Activated B cell treated with CpG ODN at 0.5 μM for 24 hours (primary cell): ENCODE measurements around the gene PI4K2A. TPM values are rescaled to one million over a fixed set of nuclear protein-coding genes. Genes with fewer than 3 reads are reported as not detected.

Experiments
- ATAC-seq: fragments of 200-7000 bp; cut with Tn5 transposase; one replicate; pipeline ENCODE4 v1.10.0; 2021; ENCODE audit warnings: low read depth, mild to moderate bottlenecking, moderate library complexity
- CTCF ChIA-PET: fragments of 350-600 bp; sonication (Branson Sonifier 250); formaldehyde crosslinking; loops from one replicate; lab custom pipeline; 2021; ENCODE audit warnings: antibody characterized with exemption; lab: Charles Lee
- POLR2A ChIA-PET: fragments of 350-600 bp; sonication (Branson Sonifier 250); formaldehyde crosslinking; loops from one replicate; lab custom pipeline; 2021; ENCODE audit warnings: antibody characterized with exemption; lab: Charles Lee
- DNase-seq: peaks from one replicate; pipeline ENCODE4 v3.0.0; 2022
- H3K27ac Mint-ChIP-seq: one replicate; pipeline ENCODE4 v1.8.0; 2020; ENCODE audit warnings: mixed read lengths
- H3K27me3 Mint-ChIP-seq: one replicate; pipeline ENCODE4 v1.8.0; 2021; ENCODE audit warnings: mixed read lengths
- H3K36me3 Mint-ChIP-seq: one replicate; pipeline ENCODE4 v1.8.0; 2021; ENCODE audit warnings: low read depth, mixed read lengths
- H3K4me1 Mint-ChIP-seq: one replicate; pipeline ENCODE4 v1.8.0; 2021; ENCODE audit warnings: mixed read lengths
- H3K4me3 Mint-ChIP-seq: one replicate; pipeline ENCODE4 v1.8.0; 2020; ENCODE audit warnings: mild to moderate bottlenecking, mixed read lengths
- H3K9me3 Mint-ChIP-seq: one replicate; pipeline ENCODE4 v1.8.0; 2020; ENCODE audit warnings: mixed read lengths
- intact Hi-C: fragments of 100-400 bp; cut with micrococcal nuclease; formaldehyde crosslinking; loops from one replicate; pipeline ENCODE4 v1.15.1; 2024
- total RNA-seq: library from RNA; stranded (reverse); gene quantifications from 2 replicates; pipeline ENCODE4 v1.2.3, GENCODE V29; 2022
- TF ChIP-seq, protein P1 (sequence below): fragments of 200-600 bp; IDR thresholded peaks from one replicate; pipeline ENCODE4 v1.8.0; 2022; ENCODE audit warnings: antibody characterized with exemption, mild to moderate bottlenecking

PI4K2A gene
- total RNA-seq, 1 donor from 2014 or later: 15.0 TPM

- H3K9me3 Mint-ChIP-seq: no peaks in the 10 kb centered on the region
- TF ChIP-seq, protein P1, sequence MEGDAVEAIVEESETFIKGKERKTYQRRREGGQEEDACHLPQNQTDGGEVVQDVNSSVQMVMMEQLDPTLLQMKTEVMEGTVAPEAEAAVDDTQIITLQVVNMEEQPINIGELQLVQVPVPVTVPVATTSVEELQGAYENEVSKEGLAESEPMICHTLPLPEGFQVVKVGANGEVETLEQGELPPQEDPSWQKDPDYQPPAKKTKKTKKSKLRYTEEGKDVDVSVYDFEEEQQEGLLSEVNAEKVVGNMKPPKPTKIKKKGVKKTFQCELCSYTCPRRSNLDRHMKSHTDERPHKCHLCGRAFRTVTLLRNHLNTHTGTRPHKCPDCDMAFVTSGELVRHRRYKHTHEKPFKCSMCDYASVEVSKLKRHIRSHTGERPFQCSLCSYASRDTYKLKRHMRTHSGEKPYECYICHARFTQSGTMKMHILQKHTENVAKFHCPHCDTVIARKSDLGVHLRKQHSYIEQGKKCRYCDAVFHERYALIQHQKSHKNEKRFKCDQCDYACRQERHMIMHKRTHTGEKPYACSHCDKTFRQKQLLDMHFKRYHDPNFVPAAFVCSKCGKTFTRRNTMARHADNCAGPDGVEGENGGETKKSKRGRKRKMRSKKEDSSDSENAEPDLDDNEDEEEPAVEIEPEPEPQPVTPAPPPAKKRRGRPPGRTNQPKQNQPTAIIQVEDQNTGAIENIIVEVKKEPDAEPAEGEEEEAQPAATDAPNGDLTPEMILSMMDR: no peak
- peaks cover 69% of the 10 kb centered on the region for H3K36me3 Mint-ChIP-seq
- no peak for DNase-seq
- no peaks in the 10 kb centered on the region for H3K4me1 Mint-ChIP-seq
- CTCF ChIA-PET: no interaction called here
- POLR2A ChIA-PET: interaction anchor here (0.7 kb wide), 1 partner anchor 791 kb away, joined by 6 read pairs; no protein-coding TSS in a partner anchor
- H3K27me3 Mint-ChIP-seq: no peaks in the 10 kb centered on the region
- H3K4me3 Mint-ChIP-seq: no peak overlapping the region
- no peak overlapping the region for H3K27ac Mint-ChIP-seq
- no peak for ATAC-seq
- intact Hi-C loops: no loop called here
These were observed 19.1 kb downstream of the PI4K2A start for GRCh38 chr10:97659589-97659988.

DNA sequence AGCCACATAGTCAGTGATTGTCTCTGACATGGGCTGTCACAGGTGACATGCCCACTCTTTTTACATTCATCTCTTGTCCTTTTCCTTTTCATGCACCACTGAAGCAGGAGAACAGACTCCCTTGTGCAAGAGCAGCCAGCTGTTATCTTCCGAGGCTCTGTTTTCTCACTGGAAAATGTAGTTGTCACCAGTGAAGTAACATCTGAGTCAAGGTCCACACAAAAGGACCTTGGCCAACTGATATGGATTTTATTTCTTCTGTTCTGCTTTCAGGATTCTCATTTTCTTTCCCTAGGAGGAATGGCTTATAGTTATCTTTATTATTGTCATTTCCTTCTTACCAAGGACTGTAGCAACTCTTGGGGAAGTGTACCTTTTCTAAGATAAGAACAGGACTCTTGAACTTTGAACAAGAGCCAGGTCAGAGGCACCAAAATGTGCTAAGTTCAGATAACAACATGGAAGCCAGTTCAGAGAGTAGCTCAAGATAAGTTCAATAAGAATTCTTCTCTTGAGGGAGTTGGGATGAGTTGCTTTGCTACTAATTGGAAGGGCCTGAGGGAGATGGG lies 23.9 kb downstream of the PI4K2A start:
- ChIA-PET CTCF (no interaction called here), POLR2A (no interaction called here)
- DNase-seq (no peak), ATAC-seq (no peak)
- H3K27ac Mint-ChIP-seq: no peak overlapping the region
- H3K9me3 Mint-ChIP-seq: no peaks in the 10 kb centered on the region
- TF ChIP-seq, protein P1: no peak
- intact Hi-C loops: no loop called here
- H3K4me3 Mint-ChIP-seq: no peak overlapping the region
- no peaks in the 10 kb centered on the region for H3K27me3 Mint-ChIP-seq
- no peaks in the 10 kb centered on the region for H3K4me1 Mint-ChIP-seq
- H3K36me3 Mint-ChIP-seq: peaks cover 63% of the 10 kb centered on the region

GRCh38 chr10:97666992-97667391 lies 26.5 kb downstream of the PI4K2A start:
- TF ChIP-seq, protein P1: no peak
- H3K9me3 Mint-ChIP-seq: no peaks in the 10 kb centered on the region
- peaks cover 72% of the 10 kb centered on the region for H3K36me3 Mint-ChIP-seq
- ATAC-seq (no peak), DNase-seq (no peak)
- H3K27ac Mint-ChIP-seq: no peak overlapping the region
- CTCF ChIA-PET: interaction anchor here (1.0 kb wide), 1 partner anchor 10 kb away, joined by 3 read pairs; no protein-coding TSS in a partner anchor
- POLR2A ChIA-PET: no interaction called here
- no peaks in the 10 kb centered on the region for H3K27me3 Mint-ChIP-seq
- no peaks in the 10 kb centered on the region for H3K4me1 Mint-ChIP-seq
- no peak overlapping the region for H3K4me3 Mint-ChIP-seq
- intact Hi-C loops: no loop called here

GRCh38 chr10:97667463-97667862 lies 27.0 kb downstream of the PI4K2A start:
- CTCF ChIA-PET: no interaction called here
- no peak overlapping the region for H3K27ac Mint-ChIP-seq
- intact Hi-C loops: no loop called here
- TF ChIP-seq, protein P1: no peak
- H3K27me3 Mint-ChIP-seq: no peaks in the 10 kb centered on the region
- DNase-seq: no peak
- no peaks in the 10 kb centered on the region for H3K4me1 Mint-ChIP-seq
- H3K9me3 Mint-ChIP-seq: no peaks in the 10 kb centered on the region
- H3K4me3 Mint-ChIP-seq: no peak overlapping the region
- no peak for ATAC-seq
- POLR2A ChIA-PET: interaction anchor here (1.4 kb wide), 1 partner anchor 20 kb away, joined by 4 read pairs; the partner anchor contains the start of gene AVPI1
- peaks cover 71% of the 10 kb centered on the region for H3K36me3 Mint-ChIP-seq

DNA sequence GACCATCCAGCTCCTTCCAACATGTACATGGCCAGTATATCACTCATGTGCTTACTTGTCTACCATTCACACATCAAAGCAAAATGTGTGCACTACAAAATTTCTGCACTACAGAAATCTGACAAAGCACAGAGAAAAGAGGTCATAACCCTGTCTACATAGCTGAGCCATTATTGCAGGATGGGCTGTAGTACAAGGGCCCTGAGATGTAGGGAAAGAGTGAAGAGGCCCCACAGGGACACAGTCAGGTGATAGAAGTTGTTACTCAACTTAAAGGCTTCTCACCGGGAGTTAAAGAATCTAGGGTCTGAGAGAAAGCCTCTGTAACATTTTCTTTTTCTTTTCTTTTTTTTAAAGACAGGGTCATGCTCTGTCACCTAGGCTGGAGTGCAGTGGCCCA lies 29.1 kb downstream of the PI4K2A start:
- H3K27ac Mint-ChIP-seq: no peak overlapping the region
- intact Hi-C loops: no loop called here
- H3K4me3 Mint-ChIP-seq: no peak overlapping the region
- TF ChIP-seq, protein P1: no peak
- H3K27me3 Mint-ChIP-seq: no peaks in the 10 kb centered on the region
- ChIA-PET POLR2A (no interaction called here), CTCF (no interaction called here)
- H3K4me1 Mint-ChIP-seq: no peaks in the 10 kb centered on the region
- H3K36me3 Mint-ChIP-seq: peaks cover 70% of the 10 kb centered on the region
- DNase-seq: no peak
- ATAC-seq: no peak
- H3K9me3 Mint-ChIP-seq: no peaks in the 10 kb centered on the region
